HEK293 (cell line): ENCODE results near the gene TSPAN3.

Source experiments
- CTCF ChIA-PET: fragments of 350-600 bp; formaldehyde crosslinking; extraction: SDS; loops from one replicate; lab custom pipeline; 2021; ENCODE audit warnings: antibody characterized with exemption; lab: Yijun Ruan, JAX
- POLR2A ChIA-PET: fragments of 300-600 bp; formaldehyde crosslinking; extraction: SDS; loops from one replicate; lab custom pipeline; 2020; ENCODE audit warnings: antibody characterized with exemption, inconsistent platforms; lab: Yijun Ruan, JAX
- H3K27ac ChIP-seq: fragments of 200-500 bp; sonication (Bioruptor generic); 2 replicates; pipeline ENCODE4 v1.5.1; 2014; ENCODE audit warnings: low read depth, low read length, control low read depth, inconsistent platforms; ENCODE audit errors: extremely low read depth
- H3K36me3 ChIP-seq, 2 experiments: fragments of 200-500 bp in 1 of 2; sonication (Bioruptor generic) in 1 of 2; 1 replicate in 1 of 2; 2 replicates in 1 of 2; pipeline ENCODE4 v1.5.1; 2014 to 2017; ENCODE audit warnings: inconsistent platforms in 2 of 2, low read length in 2 of 2; ENCODE audit not compliant: control insufficient read depth in 2 of 2, insufficient read depth in 1 of 2
- H3K4me1 ChIP-seq: fragments of 200-500 bp; sonication (Bioruptor generic); 2 replicates; pipeline ENCODE4 v1.5.1; 2014; ENCODE audit warnings: mild to moderate bottlenecking, low read length, inconsistent platforms; ENCODE audit not compliant: control insufficient read depth, insufficient read depth
- H3K4me3 ChIP-seq: 2 replicates; pipeline ENCODE4 v1.5.1; 2011; ENCODE audit warnings: low read depth, mild to moderate bottlenecking, control low read depth, low read length, moderate library complexity
- H3K9me3 ChIP-seq: fragments of 200-500 bp; sonication (Bioruptor generic); 2 replicates; pipeline ENCODE4 v1.5.1; 2014; ENCODE audit warnings: low read depth, low read length, inconsistent platforms; ENCODE audit not compliant: control insufficient read depth, insufficient read depth
- FEZF1 ChIP-seq: fragments of 450-650 bp; formaldehyde crosslinking; IDR thresholded peaks from 2 replicates; pipeline ENCODE4 v1.5.1; 2016; ENCODE audit warnings: missing biosample characterization, missing genetic modification characterization
- GLIS2 ChIP-seq: fragments of 450-650 bp; formaldehyde crosslinking; IDR thresholded peaks from 2 replicates; pipeline ENCODE4 v1.5.1; 2016; ENCODE audit warnings: missing biosample characterization, missing genetic modification characterization
- MEIS1 ChIP-seq: sonication (generic); formaldehyde crosslinking; IDR thresholded peaks from 2 replicates; pipeline ENCODE4 v1.8.1; 2022; ENCODE audit warnings: missing genetic modification reagents, mild to moderate bottlenecking, borderline replicate concordance
- REPIN1 ChIP-seq: fragments of 450-650 bp; formaldehyde crosslinking; IDR thresholded peaks from 2 replicates; pipeline ENCODE4 v1.5.1; 2017; ENCODE audit warnings: missing biosample characterization, missing genetic modification characterization, low read depth
- SCRT2 ChIP-seq: fragments of 450-650 bp; formaldehyde crosslinking; IDR thresholded peaks from 2 replicates; pipeline ENCODE4 v1.5.1; 2016; ENCODE audit warnings: missing biosample characterization, missing genetic modification characterization
- SP2 ChIP-seq: fragments of 450-650 bp; formaldehyde crosslinking; IDR thresholded peaks from 2 replicates; pipeline ENCODE4 v1.5.1; 2016; ENCODE audit warnings: missing biosample characterization, missing genetic modification characterization
- ZNF211 ChIP-seq: fragments of 450-650 bp; formaldehyde crosslinking; IDR thresholded peaks from 2 replicates; pipeline ENCODE4 v1.5.1; 2016; ENCODE audit warnings: low read depth, missing biosample characterization, missing genetic modification characterization
- ZNF248 ChIP-seq: fragments of 450-650 bp; formaldehyde crosslinking; IDR thresholded peaks from 2 replicates; pipeline ENCODE4 v1.5.1; 2017; ENCODE audit warnings: missing biosample characterization, missing genetic modification characterization
- ZNF514 ChIP-seq: fragments of 450-650 bp; formaldehyde crosslinking; IDR thresholded peaks from 2 replicates; pipeline ENCODE4 v1.5.1; 2016; ENCODE audit warnings: missing biosample characterization, missing genetic modification characterization
- ZNF530 ChIP-seq: fragments of 450-650 bp; formaldehyde crosslinking; IDR thresholded peaks from 2 replicates; pipeline ENCODE4 v1.5.1; 2016; ENCODE audit warnings: low read depth, missing biosample characterization, missing genetic modification characterization
- ZNF571 ChIP-seq: fragments of 450-650 bp; formaldehyde crosslinking; IDR thresholded peaks from 2 replicates; pipeline ENCODE4 v1.5.0; 2017; ENCODE audit warnings: missing biosample characterization, missing genetic modification characterization
- ZNF623 ChIP-seq: fragments of 450-650 bp; formaldehyde crosslinking; IDR thresholded peaks from 2 replicates; pipeline ENCODE4 v1.5.1; 2016; ENCODE audit warnings: missing biosample characterization, missing genetic modification characterization
- ZNF624 ChIP-seq: fragments of 450-650 bp; formaldehyde crosslinking; IDR thresholded peaks from 2 replicates; pipeline ENCODE4 v1.5.1; 2017; ENCODE audit warnings: missing biosample characterization, missing genetic modification characterization
- ZNF660 ChIP-seq: fragments of 450-650 bp; IDR thresholded peaks from 2 replicates; pipeline ENCODE4 v1.5.1; 2018; ENCODE audit warnings: missing biosample characterization, mild to moderate bottlenecking, missing genetic modification characterization
- ZNF76 ChIP-seq: fragments of 450-650 bp; formaldehyde crosslinking; IDR thresholded peaks from 2 replicates; pipeline ENCODE4; 2016; ENCODE audit warnings: low read depth, missing biosample characterization, missing genetic modification characterization, borderline replicate concordance
- ZNF791 ChIP-seq: fragments of 450-650 bp; formaldehyde crosslinking; IDR thresholded peaks from 2 replicates; pipeline ENCODE4 v1.5.1; 2016; ENCODE audit warnings: missing biosample characterization, missing genetic modification characterization
- ZXDB ChIP-seq: fragments of 450-650 bp; formaldehyde crosslinking; IDR thresholded peaks from 2 replicates; pipeline ENCODE4 v1.5.1; 2016; ENCODE audit warnings: missing biosample characterization, missing genetic modification characterization
- TF ChIP-seq, protein P1 (sequence below): fragments of 450-650 bp; formaldehyde crosslinking; IDR thresholded peaks from 2 replicates; pipeline ENCODE4 v1.5.1; 2017; ENCODE audit warnings: missing biosample characterization, missing genetic modification characterization
- TF ChIP-seq, protein P2 (sequence below): fragments of 450-650 bp; formaldehyde crosslinking; IDR thresholded peaks from 2 replicates; pipeline ENCODE4 v1.5.1; 2016; ENCODE audit warnings: missing biosample characterization, missing genetic modification characterization, borderline replicate concordance
- TF ChIP-seq, protein P3 (sequence below): fragments of 450-650 bp; formaldehyde crosslinking; IDR thresholded peaks from 2 replicates; pipeline ENCODE4 v1.5.1; 2016; ENCODE audit warnings: missing biosample characterization, missing genetic modification characterization
- TF ChIP-seq, protein P4 (sequence below): IDR thresholded peaks from 2 replicates; pipeline ENCODE4 v1.6.1; 2011; ENCODE audit warnings: mild to moderate bottlenecking, low read depth, low read length, borderline replicate concordance
- TF ChIP-seq, protein P5 (sequence below): sonication (generic); formaldehyde crosslinking; IDR thresholded peaks from 2 replicates; pipeline ENCODE4 v1.8.1; 2022; ENCODE audit warnings: mild to moderate bottlenecking, moderate library complexity, missing genetic modification reagents
- TF ChIP-seq, protein P6 (sequence below): fragments of 450-650 bp; formaldehyde crosslinking; IDR thresholded peaks from 2 replicates; pipeline ENCODE4 v1.5.1; 2016; ENCODE audit warnings: missing biosample characterization, missing genetic modification characterization

TSPAN3 gene

DNA sequence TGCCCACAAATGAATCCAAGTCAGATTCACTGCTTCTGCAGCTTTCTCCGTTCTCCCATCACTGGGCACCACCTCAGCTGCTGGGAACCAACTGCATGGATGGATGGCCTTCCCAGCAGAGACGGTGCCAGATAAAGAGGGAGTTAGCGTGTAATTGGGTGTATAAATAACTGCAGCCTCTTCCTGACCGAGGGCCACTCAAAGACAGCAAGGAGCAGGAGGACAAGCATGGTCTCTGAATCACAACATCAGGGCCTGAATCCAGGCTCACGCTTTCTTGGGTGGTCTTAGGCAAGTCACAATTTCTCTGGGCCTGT lies 31.7 kb downstream of the TSPAN3 start:
- Histone ChIP-seq H3K27ac (no peak overlapping the region), H3K4me1 (no peaks in the 10 kb centered on the region), H3K9me3 (no peaks in the 10 kb centered on the region), H3K36me3 (peaks cover 25 to 46% of the 10 kb centered on the region in 2 experiments), H3K4me3 (no peak overlapping the region)
- ChIA-PET POLR2A (no interaction called here), CTCF (no interaction called here)
- TF ChIP-seq FEZF1 (tag by site-specific recombination) (no peak), GLIS2 (tag by site-specific recombination) (no peak), ZNF514 (tag by site-specific recombination) (no peak), ZNF248 (tag by site-specific recombination) (no peak), MEIS1 (CRISPR knock-in tag) (no peak), ZNF211 (tag by site-specific recombination) (no peak), ZXDB (tag by site-specific recombination) (no peak), ZNF791 (tag by site-specific recombination) (no peak)
- TF ChIP-seq, protein P1, sequence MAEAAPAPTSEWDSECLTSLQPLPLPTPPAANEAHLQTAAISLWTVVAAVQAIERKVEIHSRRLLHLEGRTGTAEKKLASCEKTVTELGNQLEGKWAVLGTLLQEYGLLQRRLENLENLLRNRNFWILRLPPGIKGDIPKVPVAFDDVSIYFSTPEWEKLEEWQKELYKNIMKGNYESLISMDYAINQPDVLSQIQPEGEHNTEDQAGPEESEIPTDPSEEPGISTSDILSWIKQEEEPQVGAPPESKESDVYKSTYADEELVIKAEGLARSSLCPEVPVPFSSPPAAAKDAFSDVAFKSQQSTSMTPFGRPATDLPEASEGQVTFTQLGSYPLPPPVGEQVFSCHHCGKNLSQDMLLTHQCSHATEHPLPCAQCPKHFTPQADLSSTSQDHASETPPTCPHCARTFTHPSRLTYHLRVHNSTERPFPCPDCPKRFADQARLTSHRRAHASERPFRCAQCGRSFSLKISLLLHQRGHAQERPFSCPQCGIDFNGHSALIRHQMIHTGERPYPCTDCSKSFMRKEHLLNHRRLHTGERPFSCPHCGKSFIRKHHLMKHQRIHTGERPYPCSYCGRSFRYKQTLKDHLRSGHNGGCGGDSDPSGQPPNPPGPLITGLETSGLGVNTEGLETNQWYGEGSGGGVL (tag by site-specific recombination): no peak
- TF ChIP-seq, protein P2, sequence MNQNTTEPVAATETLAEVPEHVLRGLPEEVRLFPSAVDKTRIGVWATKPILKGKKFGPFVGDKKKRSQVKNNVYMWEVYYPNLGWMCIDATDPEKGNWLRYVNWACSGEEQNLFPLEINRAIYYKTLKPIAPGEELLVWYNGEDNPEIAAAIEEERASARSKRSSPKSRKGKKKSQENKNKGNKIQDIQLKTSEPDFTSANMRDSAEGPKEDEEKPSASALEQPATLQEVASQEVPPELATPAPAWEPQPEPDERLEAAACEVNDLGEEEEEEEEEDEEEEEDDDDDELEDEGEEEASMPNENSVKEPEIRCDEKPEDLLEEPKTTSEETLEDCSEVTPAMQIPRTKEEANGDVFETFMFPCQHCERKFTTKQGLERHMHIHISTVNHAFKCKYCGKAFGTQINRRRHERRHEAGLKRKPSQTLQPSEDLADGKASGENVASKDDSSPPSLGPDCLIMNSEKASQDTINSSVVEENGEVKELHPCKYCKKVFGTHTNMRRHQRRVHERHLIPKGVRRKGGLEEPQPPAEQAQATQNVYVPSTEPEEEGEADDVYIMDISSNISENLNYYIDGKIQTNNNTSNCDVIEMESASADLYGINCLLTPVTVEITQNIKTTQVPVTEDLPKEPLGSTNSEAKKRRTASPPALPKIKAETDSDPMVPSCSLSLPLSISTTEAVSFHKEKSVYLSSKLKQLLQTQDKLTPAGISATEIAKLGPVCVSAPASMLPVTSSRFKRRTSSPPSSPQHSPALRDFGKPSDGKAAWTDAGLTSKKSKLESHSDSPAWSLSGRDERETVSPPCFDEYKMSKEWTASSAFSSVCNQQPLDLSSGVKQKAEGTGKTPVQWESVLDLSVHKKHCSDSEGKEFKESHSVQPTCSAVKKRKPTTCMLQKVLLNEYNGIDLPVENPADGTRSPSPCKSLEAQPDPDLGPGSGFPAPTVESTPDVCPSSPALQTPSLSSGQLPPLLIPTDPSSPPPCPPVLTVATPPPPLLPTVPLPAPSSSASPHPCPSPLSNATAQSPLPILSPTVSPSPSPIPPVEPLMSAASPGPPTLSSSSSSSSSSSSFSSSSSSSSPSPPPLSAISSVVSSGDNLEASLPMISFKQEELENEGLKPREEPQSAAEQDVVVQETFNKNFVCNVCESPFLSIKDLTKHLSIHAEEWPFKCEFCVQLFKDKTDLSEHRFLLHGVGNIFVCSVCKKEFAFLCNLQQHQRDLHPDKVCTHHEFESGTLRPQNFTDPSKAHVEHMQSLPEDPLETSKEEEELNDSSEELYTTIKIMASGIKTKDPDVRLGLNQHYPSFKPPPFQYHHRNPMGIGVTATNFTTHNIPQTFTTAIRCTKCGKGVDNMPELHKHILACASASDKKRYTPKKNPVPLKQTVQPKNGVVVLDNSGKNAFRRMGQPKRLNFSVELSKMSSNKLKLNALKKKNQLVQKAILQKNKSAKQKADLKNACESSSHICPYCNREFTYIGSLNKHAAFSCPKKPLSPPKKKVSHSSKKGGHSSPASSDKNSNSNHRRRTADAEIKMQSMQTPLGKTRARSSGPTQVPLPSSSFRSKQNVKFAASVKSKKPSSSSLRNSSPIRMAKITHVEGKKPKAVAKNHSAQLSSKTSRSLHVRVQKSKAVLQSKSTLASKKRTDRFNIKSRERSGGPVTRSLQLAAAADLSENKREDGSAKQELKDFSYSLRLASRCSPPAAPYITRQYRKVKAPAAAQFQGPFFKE: no peak
- TF ChIP-seq, protein P3, sequence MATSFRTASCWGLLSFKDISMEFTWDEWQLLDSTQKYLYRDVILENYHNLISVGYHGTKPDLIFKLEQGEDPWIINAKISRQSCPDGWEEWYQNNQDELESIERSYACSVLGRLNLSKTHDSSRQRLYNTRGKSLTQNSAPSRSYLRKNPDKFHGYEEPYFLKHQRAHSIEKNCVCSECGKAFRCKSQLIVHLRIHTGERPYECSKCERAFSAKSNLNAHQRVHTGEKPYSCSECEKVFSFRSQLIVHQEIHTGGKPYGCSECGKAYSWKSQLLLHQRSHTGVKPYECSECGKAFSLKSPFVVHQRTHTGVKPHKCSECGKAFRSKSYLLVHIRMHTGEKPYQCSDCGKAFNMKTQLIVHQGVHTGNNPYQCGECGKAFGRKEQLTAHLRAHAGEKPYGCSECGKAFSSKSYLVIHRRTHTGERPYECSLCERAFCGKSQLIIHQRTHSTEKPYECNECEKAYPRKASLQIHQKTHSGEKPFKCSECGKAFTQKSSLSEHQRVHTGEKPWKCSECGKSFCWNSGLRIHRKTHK (tag by site-specific recombination): no peak
- TF ChIP-seq, all 188 proteins: peak for 0

DNA sequence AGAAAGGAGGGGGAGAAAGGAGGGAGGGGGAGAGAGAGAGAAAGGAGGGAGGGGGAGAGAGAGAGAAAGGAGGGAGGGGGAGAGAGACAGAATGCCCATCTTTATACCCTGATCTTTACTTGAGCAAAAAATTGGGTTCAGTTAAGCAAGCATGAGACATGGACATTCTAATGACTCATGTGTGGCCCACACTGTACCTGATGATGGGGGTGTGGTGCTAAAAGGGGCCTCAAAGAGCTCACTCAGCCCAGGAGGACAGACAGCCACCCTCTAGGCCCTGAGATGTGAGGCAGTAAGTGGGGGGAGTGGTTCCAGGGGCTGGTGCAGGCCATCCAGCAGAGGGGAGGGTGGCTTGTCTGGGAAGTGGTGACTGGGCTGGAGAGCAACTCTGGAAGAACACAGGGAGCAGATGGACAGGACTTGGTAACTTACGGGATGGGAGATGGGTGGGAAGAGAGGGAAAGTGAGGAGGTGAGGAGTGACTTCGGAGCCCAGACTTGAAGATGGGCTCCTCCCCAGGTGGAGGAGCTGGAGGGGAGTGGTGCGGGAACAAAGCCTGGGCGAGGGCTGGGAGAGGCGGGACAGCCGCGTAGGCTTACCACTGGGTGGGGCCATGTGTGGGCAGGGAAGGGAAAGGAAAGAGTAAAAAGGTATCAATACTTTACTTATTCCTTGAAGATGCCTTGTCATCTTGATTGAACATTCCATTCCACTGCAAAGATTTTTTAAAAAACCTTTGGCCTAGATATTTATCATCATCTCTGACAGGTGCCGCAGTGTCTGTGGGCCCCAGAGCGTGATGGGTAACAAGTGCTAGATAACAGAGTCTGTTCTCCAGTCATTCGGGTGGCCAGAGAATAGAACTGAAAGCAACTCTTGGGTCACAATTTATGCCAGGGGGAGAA lies 32.3 kb downstream of the TSPAN3 start:
- CTCF ChIA-PET: no interaction called here
- H3K4me1 ChIP-seq: no peaks in the 10 kb centered on the region
- H3K36me3 ChIP-seq: peaks cover 19 to 40% of the 10 kb centered on the region in 2 experiments
- no peaks in the 10 kb centered on the region for H3K9me3 ChIP-seq
- POLR2A ChIA-PET: no interaction called here
- H3K27ac ChIP-seq: no peak overlapping the region
- no peak overlapping the region for H3K4me3 ChIP-seq
- TF ChIP-seq ZNF623 (tag by site-specific recombination) (no peak), ZNF530 (tag by site-specific recombination) (no peak), SCRT2 (tag by site-specific recombination) (no peak), ZNF571 (tag by site-specific recombination) (no peak), SP2 (tag by site-specific recombination) (no peak), REPIN1 (tag by site-specific recombination) (no peak), ZNF660 (tag by site-specific recombination) (no peak), ZNF76 (tag by site-specific recombination) (no peak), GLIS2 (tag by site-specific recombination) (no peak), ZNF624 (tag by site-specific recombination) (no peak)
- TF ChIP-seq, protein P4, sequence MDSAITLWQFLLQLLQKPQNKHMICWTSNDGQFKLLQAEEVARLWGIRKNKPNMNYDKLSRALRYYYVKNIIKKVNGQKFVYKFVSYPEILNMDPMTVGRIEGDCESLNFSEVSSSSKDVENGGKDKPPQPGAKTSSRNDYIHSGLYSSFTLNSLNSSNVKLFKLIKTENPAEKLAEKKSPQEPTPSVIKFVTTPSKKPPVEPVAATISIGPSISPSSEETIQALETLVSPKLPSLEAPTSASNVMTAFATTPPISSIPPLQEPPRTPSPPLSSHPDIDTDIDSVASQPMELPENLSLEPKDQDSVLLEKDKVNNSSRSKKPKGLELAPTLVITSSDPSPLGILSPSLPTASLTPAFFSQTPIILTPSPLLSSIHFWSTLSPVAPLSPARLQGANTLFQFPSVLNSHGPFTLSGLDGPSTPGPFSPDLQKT: no peak
- TF ChIP-seq, protein P5, sequence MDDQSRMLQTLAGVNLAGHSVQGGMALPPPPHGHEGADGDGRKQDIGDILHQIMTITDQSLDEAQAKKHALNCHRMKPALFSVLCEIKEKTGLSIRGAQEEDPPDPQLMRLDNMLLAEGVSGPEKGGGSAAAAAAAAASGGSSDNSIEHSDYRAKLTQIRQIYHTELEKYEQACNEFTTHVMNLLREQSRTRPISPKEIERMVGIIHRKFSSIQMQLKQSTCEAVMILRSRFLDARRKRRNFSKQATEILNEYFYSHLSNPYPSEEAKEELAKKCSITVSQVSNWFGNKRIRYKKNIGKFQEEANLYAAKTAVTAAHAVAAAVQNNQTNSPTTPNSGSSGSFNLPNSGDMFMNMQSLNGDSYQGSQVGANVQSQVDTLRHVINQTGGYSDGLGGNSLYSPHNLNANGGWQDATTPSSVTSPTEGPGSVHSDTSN: no peak
- TF ChIP-seq, protein P6, sequence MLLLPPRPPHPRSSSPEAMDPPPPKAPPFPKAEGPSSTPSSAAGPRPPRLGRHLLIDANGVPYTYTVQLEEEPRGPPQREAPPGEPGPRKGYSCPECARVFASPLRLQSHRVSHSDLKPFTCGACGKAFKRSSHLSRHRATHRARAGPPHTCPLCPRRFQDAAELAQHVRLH: no peak
